ENCODE data around the gene ZNF276.

ZNF276 gene

GRCh38 chr16:89721546-89722391 is 432 bp downstream of the ZNF276 start:
- Histone ChIP-seq H3K9me3 (replicated peaks; ENCODE audit: low read length) (no peaks in the 10 kb centered on the region), H3K9ac (ENCODE audit: low read depth, low read length) (peak overlapping the region; percentile 91), H3K4me2 (ENCODE audit: low read length) (peak overlapping the region; percentile 79), H3K36me3 (ENCODE audit: insufficient read depth, low read length) (peaks cover 24% of the 10 kb centered on the region), H3K4me3 (ENCODE audit: low read length) (peak overlapping the region; percentile 84), H3K27me3 (ENCODE audit: control insufficient read depth, insufficient read depth, low read length) (no peaks in the 10 kb centered on the region), H3K4me1 (ENCODE audit: control insufficient read depth, insufficient read depth, low read length) (peaks cover 42% of the 10 kb centered on the region)

GRCh38 chr16:89722392-89723278 is 1.3 kb downstream of the ZNF276 start:
- Histone ChIP-seq H3K9me3 (replicated peaks; ENCODE audit: low read length) (no peaks in the 10 kb centered on the region), H3K27me3 (ENCODE audit: control insufficient read depth, insufficient read depth, low read length) (no peaks in the 10 kb centered on the region), H3K4me1 (ENCODE audit: control insufficient read depth, insufficient read depth, low read length) (peaks cover 42% of the 10 kb centered on the region), H3K9ac (ENCODE audit: low read depth, low read length) (peak overlapping the region; percentile 91), H3K36me3 (ENCODE audit: insufficient read depth, low read length) (peaks cover 32% of the 10 kb centered on the region), H3K4me3 (ENCODE audit: low read length) (peak overlapping the region; percentile 84), H3K4me2 (ENCODE audit: low read length) (peak overlapping the region; percentile 79)

DNA sequence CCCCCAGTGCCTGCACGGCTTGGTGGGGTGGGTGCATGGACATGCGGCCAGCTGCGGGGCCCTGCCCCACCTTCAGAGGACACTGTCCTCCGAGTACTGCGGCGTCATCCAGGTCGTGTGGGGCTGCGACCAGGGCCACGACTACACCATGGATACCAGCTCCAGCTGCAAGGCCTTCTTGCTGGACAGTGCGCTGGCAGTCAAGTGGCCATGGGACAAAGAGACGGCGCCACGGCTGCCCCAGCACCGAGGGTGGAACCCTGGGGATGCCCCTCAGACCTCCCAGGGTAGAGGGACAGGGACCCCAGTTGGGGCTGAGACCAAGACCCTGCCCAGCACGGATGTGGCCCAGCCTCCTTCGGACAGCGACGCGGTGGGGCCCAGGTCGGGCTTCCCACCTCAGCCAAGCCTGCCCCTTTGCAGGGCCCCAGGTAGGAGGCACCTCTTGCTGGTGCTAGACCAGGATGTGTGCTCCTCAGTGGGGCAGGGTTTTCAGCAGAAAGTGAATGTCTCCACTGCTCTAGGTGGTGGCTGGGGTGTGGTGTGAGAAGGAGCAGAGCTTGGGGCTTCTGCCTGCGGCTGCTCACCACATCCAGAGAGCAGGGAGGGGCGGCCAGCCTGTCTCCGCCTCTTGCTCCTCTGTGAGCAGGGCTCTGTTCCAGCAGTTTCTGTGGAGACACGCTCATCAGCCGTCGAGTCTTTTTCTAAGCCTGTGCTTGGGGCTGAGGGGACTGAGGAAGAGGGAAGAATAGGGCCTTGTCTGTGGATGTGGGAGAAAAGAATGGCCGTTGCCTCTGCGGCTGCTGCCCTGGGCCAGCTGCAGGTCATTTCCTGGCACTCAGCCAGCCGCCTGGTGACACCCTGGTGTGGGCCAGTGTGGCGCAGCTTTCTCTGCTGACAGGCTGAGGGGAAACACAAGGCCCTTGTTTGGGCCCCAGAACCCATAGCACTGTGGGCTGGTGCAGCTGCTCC is 2.2 kb downstream of the ZNF276 start:
- Histone ChIP-seq H3K9me3 (replicated peaks; ENCODE audit: low read length) (no peaks in the 10 kb centered on the region), H3K4me2 (ENCODE audit: low read length) (peak overlapping the region; percentile 79), H3K9ac (ENCODE audit: low read depth, low read length) (no peak overlapping the region), H3K27me3 (ENCODE audit: control insufficient read depth, insufficient read depth, low read length) (no peaks in the 10 kb centered on the region), H3K4me1 (ENCODE audit: control insufficient read depth, insufficient read depth, low read length) (peaks cover 35% of the 10 kb centered on the region), H3K36me3 (ENCODE audit: insufficient read depth, low read length) (peaks cover 37% of the 10 kb centered on the region), H3K4me3 (ENCODE audit: low read length) (peak overlapping the region; percentile 84)

- Histone ChIP-seq H3K4me3 (ENCODE audit: low read length) (no peak overlapping the region), H3K9me3 (replicated peaks; ENCODE audit: low read length) (no peaks in the 10 kb centered on the region), H3K4me2 (ENCODE audit: low read length) (no peak overlapping the region), H3K4me1 (ENCODE audit: control insufficient read depth, insufficient read depth, low read length) (peaks cover 17% of the 10 kb centered on the region), H3K36me3 (ENCODE audit: insufficient read depth, low read length) (peaks cover 70% of the 10 kb centered on the region), H3K9ac (ENCODE audit: low read depth, low read length) (no peak overlapping the region), H3K27me3 (ENCODE audit: control insufficient read depth, insufficient read depth, low read length) (no peaks in the 10 kb centered on the region)
These were observed 6.2 kb downstream of the ZNF276 start for GRCh38 chr16:89727406-89728120.

GRCh38 chr16:89729293-89729692 is 8.0 kb downstream of the ZNF276 start:
- Histone ChIP-seq H3K4me3 (ENCODE audit: low read length) (no peak overlapping the region), H3K4me1 (ENCODE audit: control insufficient read depth, insufficient read depth, low read length) (peaks cover under 1% of the 10 kb centered on the region), H3K9ac (ENCODE audit: low read depth, low read length) (no peak overlapping the region), H3K36me3 (ENCODE audit: insufficient read depth, low read length) (peaks cover 67% of the 10 kb centered on the region), H3K9me3 (replicated peaks; ENCODE audit: low read length) (no peaks in the 10 kb centered on the region), H3K4me2 (ENCODE audit: low read length) (no peak overlapping the region), H3K27me3 (ENCODE audit: control insufficient read depth, insufficient read depth, low read length) (no peaks in the 10 kb centered on the region)

- Histone ChIP-seq H3K4me2 (ENCODE audit: low read length) (no peak overlapping the region), H3K36me3 (ENCODE audit: insufficient read depth, low read length) (peaks cover 67% of the 10 kb centered on the region), H3K4me3 (ENCODE audit: low read length) (no peak overlapping the region), H3K9me3 (replicated peaks; ENCODE audit: low read length) (no peaks in the 10 kb centered on the region), H3K9ac (ENCODE audit: low read depth, low read length) (no peak overlapping the region), H3K27me3 (ENCODE audit: control insufficient read depth, insufficient read depth, low read length) (no peaks in the 10 kb centered on the region), H3K4me1 (ENCODE audit: control insufficient read depth, insufficient read depth, low read length) (no peaks in the 10 kb centered on the region)
These were observed 8.7 kb downstream of the ZNF276 start for GRCh38 chr16:89729863-89730593.

- Histone ChIP-seq H3K9ac (ENCODE audit: low read depth, low read length) (no peak overlapping the region), H3K4me1 (ENCODE audit: control insufficient read depth, insufficient read depth, low read length) (no peaks in the 10 kb centered on the region), H3K36me3 (ENCODE audit: insufficient read depth, low read length) (peaks cover 74% of the 10 kb centered on the region), H3K9me3 (replicated peaks; ENCODE audit: low read length) (no peaks in the 10 kb centered on the region), H3K4me3 (ENCODE audit: low read length) (no peak overlapping the region), H3K27me3 (ENCODE audit: control insufficient read depth, insufficient read depth, low read length) (no peaks in the 10 kb centered on the region), H3K4me2 (ENCODE audit: low read length) (no peak overlapping the region)
These were observed 9.4 kb downstream of the ZNF276 start for GRCh38 chr16:89730610-89731234.

DNA sequence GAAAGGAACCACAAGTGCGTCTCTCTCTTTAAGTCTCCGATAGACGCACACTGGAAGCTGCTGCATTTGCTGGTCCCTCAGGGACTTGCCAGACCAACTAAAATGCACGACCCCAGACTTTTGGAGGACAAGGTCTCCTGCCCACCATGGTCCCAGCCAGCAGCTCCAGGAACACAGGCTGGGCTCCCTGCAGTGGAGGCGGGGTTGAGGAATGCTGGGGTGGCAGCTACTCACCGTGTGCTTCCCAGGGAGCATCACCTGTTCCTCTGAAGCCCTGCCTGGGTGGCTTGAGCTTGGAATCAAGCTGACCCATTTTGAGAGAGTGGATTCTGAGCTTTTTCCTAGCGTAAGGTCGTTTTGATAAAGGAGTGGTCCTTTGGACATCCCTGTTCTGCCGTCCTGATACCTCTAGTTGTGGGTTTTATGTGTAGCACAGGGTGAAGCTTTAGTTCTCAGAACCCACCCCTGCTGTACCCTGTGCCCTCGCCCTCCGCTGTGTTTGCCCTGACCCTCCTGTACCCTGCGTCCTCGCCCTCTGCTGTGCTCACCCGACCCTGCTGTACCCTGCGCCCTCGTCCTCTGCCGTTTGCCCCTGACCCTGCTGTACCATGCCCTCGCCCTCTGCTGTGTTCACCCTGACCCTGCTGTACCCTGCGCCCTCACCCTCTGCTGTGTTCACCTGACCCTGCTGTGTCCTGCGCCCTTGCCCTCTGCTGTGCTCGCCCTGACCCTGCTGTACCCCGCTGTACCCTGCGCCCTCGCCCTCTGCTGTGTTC is 11.0 kb downstream of the ZNF276 start:
- H3K9ac ChIP-seq (ENCODE audit: low read depth, low read length) = no peak overlapping the region
- H3K36me3 ChIP-seq (ENCODE audit: insufficient read depth, low read length) = peaks cover 75% of the 10 kb centered on the region
- H3K4me1 ChIP-seq (ENCODE audit: control insufficient read depth, insufficient read depth, low read length) = no peaks in the 10 kb centered on the region
- no peak overlapping the region for H3K4me2 ChIP-seq (ENCODE audit: low read length)
- H3K4me3 ChIP-seq (ENCODE audit: low read length) = no peak overlapping the region
- no peaks in the 10 kb centered on the region for H3K27me3 ChIP-seq (ENCODE audit: control insufficient read depth, insufficient read depth, low read length)
- no peaks in the 10 kb centered on the region for H3K9me3 ChIP-seq (replicated peaks; ENCODE audit: low read length)

DNA sequence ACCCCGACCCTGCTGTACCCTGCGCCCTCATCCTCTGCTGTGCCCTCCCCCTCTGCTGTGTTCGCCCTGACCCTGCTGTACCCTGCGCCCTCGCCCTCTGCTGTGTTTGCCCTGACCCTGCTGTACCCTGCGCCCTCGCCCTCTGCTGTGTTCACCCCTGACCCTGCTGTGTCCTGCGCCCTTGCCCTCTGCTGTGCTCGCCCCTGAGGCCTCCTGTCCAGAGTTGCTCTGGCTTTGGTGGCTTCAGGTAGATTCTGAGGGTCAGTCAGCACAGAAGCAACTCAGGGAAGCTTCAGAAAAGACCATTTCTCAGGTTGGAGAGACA is 11.5 kb downstream of the ZNF276 start:
- no peaks in the 10 kb centered on the region for H3K9me3 ChIP-seq (replicated peaks; ENCODE audit: low read length)
- peaks cover 75% of the 10 kb centered on the region for H3K36me3 ChIP-seq (ENCODE audit: insufficient read depth, low read length)
- H3K27me3 ChIP-seq (ENCODE audit: control insufficient read depth, insufficient read depth, low read length) = no peaks in the 10 kb centered on the region
- no peak overlapping the region for H3K9ac ChIP-seq (ENCODE audit: low read depth, low read length)
- H3K4me1 ChIP-seq (ENCODE audit: control insufficient read depth, insufficient read depth, low read length) = no peaks in the 10 kb centered on the region
- no peak overlapping the region for H3K4me3 ChIP-seq (ENCODE audit: low read length)
- H3K4me2 ChIP-seq (ENCODE audit: low read length) = no peak overlapping the region
